Liver (tissue), 3 donors: ENCODE measurements around the gene SNX18.

ENCODE experiments used
- CTCF ChIP-seq: fragments of 150-350 bp; IDR thresholded peaks from 2 replicates; pipeline ENCODE4 v1.5.1; 2017; ENCODE audit warnings: improper control_type of control experiment, low read depth, low read length; ENCODE audit not compliant: missing input control
- FOXA1 ChIP-seq: IDR thresholded peaks from 2 replicates; pipeline ENCODE4 v1.6.1; 2016; ENCODE audit warnings: antibody characterized with exemption
- GABPA ChIP-seq, 2 donors: IDR thresholded peaks in 1 of 2; conservative IDR thresholded peaks in 1 of 2; 2 replicates each; pipeline ENCODE4 v1.6.1; 2016; ENCODE audit warnings: antibody characterized with exemption in 2 of 2, mild to moderate bottlenecking in 1 of 2, moderate library complexity in 1 of 2
- HNF4A ChIP-seq, 2 donors: conservative IDR thresholded peaks; 2 replicates each; pipeline ENCODE4 v1.6.1; 2016; ENCODE audit warnings: antibody characterized with exemption in 2 of 2, mild to moderate bottlenecking in 2 of 2
- HNF4G ChIP-seq: IDR thresholded peaks from 2 replicates; pipeline ENCODE4 v1.6.1; 2016; ENCODE audit warnings: antibody characterized with exemption
- JUND ChIP-seq, 2 donors: IDR thresholded peaks; 2 replicates each; pipeline ENCODE4 v1.6.1; 2016; ENCODE audit warnings: antibody characterized with exemption in 2 of 2
- REST ChIP-seq: IDR thresholded peaks from 2 replicates; pipeline ENCODE4 v1.6.1; 2016; ENCODE audit warnings: antibody characterized with exemption, mild to moderate bottlenecking
- SP1 ChIP-seq: IDR thresholded peaks from 2 replicates; pipeline ENCODE4 v1.6.1; 2018; ENCODE audit warnings: antibody characterized with exemption, mild to moderate bottlenecking
- TAF1 ChIP-seq: conservative IDR thresholded peaks from 2 replicates; pipeline ENCODE4 v1.6.1; 2016; ENCODE audit warnings: antibody characterized with exemption, mild to moderate bottlenecking
- YY1 ChIP-seq: IDR thresholded peaks from 2 replicates; pipeline ENCODE4 v1.6.1; 2016; ENCODE audit warnings: antibody characterized with exemption, mild to moderate bottlenecking
- ZBTB33 ChIP-seq: IDR thresholded peaks from 2 replicates; pipeline ENCODE4 v1.6.1; 2016; ENCODE audit warnings: antibody characterized with exemption
- donor health status: healthy.
- donor health status: healthy.

GRCh38 chr5:54514841-54515432, 2.6 kb upstream of the SNX18 start:
- TF ChIP-seq YY1 (no peak), FOXA1 (no peak), CTCF (no peak), SP1 (no peak), TAF1 (no peak), HNF4A (conservative IDR thresholded peaks at IDR 0.05) (no peak), GABPA (IDR thresholded peaks at IDR 0.05 in 1 of 2, conservative IDR thresholded peaks at IDR 0.05 in 1 of 2) (no peak), HNF4G (no peak), REST (no peak), JUND (IDR thresholded peaks at IDR 0.05) (no peak), ZBTB33 (no peak)
